KOPT-K1 (cell line): Measurements from ENCODE around the gene PCSK2.

Experiments
- H3K27ac ChIP-seq: fragments of 200-600 bp; sonication (generic); 2 replicates; pipeline ENCODE4 v1.5.1; 2016; ENCODE audit warnings: antibody characterized with exemption, mild to moderate bottlenecking, low read depth, low read length; ENCODE audit not compliant: poor library complexity, severe bottlenecking
- H3K36me3 ChIP-seq: fragments of 200-600 bp; sonication (generic); 2 replicates; pipeline ENCODE4 v1.5.1; 2017; ENCODE audit warnings: antibody characterized with exemption, mild to moderate bottlenecking, low read length, moderate library complexity; ENCODE audit not compliant: insufficient read depth
- H3K9me3 ChIP-seq: fragments of 200-600 bp; sonication (generic); 2 replicates; pipeline ENCODE4 v1.5.1; 2017; ENCODE audit warnings: antibody characterized with exemption, low read length, mild to moderate bottlenecking; ENCODE audit not compliant: insufficient read depth, poor library complexity, severe bottlenecking

The PCSK2 gene

GRCh38 chr20:17343656-17344452 is 117.0 kb downstream of the PCSK2 start:
- Histone ChIP-seq H3K9me3 (no peaks in the 10 kb centered on the region), H3K27ac (no peak overlapping the region), H3K36me3 (no peaks in the 10 kb centered on the region)

GRCh38 chr20:17344790-17345189 is 118.0 kb downstream of the PCSK2 start:
- no peaks in the 10 kb centered on the region for H3K36me3 ChIP-seq
- no peaks in the 10 kb centered on the region for H3K9me3 ChIP-seq
- H3K27ac ChIP-seq, result no peak overlapping the region

DNA sequence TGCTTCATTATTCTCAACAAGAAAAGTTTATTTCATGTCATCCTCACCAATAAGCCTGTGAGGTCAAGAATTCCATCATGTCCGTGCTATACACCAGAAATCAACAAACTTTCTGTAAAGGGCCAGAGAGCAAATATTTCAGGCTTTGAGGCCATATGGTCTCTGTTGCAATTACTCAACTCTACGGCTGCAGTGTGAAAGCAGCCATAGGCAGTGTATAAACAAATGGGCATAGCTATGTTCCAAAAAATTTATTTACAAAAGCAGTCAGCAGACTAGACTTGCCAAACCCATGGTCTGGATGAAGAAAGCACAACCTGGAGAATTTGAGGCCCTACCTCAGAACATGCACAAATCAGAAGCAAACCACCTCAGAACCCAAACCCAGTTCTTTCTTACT is 118.5 kb downstream of the PCSK2 start:
- Histone ChIP-seq H3K27ac (no peak overlapping the region), H3K9me3 (no peaks in the 10 kb centered on the region)

DNA sequence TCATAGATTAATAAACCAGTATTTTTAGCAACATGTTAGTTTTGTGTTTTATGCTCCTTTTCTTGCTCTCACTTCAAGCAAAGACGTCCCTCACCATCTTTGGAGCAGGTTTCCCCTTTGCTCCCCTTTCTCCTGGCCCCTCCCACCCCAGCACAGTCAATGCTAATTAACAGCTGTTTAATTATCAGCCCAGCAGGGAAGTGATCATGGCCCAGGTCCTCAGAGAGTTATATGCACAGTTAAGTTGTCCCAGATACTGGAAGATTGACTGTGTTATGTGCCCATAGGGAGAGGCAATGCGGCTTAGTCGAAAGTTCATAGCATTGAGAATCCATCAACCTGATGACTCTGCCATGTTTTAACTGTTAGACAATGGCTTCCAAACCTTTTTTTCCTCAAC is 123.5 kb downstream of the PCSK2 start:
- Histone ChIP-seq H3K9me3 (no peaks in the 10 kb centered on the region), H3K36me3 (no peaks in the 10 kb centered on the region), H3K27ac (no peak overlapping the region)

More for the DNA sequence above, 118.5 kb downstream of the PCSK2 start:
- no peaks in the 10 kb centered on the region for H3K36me3 ChIP-seq

- Histone ChIP-seq H3K36me3 (no peaks in the 10 kb centered on the region), H3K27ac (no peak overlapping the region), H3K9me3 (no peaks in the 10 kb centered on the region)
Measured at GRCh38 chr20:17357238-17357637, 130.4 kb downstream of the PCSK2 start.

DNA sequence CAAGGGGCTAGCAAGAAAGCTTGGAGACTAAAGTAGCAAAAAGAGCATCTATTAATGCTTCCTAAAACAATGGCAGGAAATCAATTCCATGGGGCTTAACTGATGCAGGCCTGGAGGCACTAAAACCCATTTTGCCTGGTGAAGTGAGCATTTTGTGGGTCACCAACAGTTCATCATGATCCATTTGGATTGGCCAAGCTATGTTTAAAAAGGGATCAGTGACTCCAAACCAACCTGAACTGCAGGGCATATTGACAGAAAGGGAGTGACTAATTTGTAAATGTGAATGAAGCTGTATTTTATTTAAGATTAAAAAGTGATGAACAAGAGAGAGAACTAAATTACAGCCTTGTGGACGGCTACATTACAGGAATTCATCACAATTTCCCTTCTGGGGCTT is 132.0 kb downstream of the PCSK2 start:
- no peaks in the 10 kb centered on the region for H3K36me3 ChIP-seq
- H3K9me3 ChIP-seq, result no peaks in the 10 kb centered on the region
- H3K27ac ChIP-seq, result no peak overlapping the region

DNA sequence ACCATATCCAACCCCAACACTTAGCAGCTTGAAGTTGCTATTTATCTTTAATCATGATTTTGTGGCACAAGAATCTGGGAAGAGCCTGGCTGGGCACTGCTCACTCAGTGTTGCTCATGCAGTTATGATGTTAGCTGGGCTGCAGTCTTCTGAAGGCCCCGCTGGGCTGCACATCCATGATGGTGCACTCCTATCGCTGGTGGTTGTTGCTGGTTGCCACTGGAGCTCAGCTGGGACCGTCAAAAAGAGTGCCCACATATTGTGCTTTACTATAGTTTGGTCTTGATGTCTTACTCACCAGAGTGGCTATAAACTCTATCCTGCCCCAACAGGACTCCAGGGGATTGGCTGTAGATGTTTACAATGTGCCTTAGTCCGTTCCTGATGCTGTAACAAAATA is 137.8 kb downstream of the PCSK2 start:
- Histone ChIP-seq H3K9me3 (no peaks in the 10 kb centered on the region), H3K36me3 (no peaks in the 10 kb centered on the region), H3K27ac (no peak overlapping the region)

GRCh38 chr20:17365831-17366230 is 139.0 kb downstream of the PCSK2 start:
- Histone ChIP-seq H3K9me3 (no peaks in the 10 kb centered on the region), H3K27ac (no peak overlapping the region), H3K36me3 (no peaks in the 10 kb centered on the region)

- no peak overlapping the region for H3K27ac ChIP-seq
- H3K9me3 ChIP-seq, result no peaks in the 10 kb centered on the region
- H3K36me3 ChIP-seq, result no peaks in the 10 kb centered on the region
Measured at GRCh38 chr20:17369506-17369905, 142.7 kb downstream of the PCSK2 start.

DNA sequence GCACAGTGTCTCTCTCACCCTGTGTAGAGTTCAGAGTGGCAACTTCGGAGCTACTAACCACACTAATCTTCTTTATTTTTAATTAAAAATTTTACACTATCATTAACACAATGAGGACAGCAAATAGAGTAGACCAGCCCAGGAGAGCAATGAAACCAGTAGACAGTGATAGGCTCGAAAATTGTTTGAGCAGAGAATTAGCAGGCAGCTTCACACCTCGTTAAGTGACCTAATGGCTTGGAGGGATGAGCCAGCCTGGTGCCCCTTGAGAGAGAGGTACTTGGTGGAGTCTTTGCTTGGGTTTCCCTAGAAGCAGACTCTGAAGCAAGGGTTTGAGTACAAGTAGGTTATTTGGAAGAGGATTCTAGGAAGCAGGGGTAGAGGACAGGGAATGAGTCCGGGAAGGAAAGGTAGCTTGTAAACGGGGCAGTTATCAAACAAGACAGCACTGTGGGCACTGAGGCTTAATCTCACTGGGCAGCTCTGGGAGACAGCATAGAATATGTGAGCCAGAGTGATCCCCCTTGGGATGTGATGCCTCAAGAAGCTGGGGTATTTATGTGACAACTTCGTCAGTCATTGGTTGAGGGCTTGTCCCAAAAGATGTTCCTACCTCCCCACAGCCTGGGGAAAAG is 146.1 kb downstream of the PCSK2 start:
- no peak overlapping the region for H3K27ac ChIP-seq
- H3K36me3 ChIP-seq, result no peaks in the 10 kb centered on the region
- no peaks in the 10 kb centered on the region for H3K9me3 ChIP-seq

DNA sequence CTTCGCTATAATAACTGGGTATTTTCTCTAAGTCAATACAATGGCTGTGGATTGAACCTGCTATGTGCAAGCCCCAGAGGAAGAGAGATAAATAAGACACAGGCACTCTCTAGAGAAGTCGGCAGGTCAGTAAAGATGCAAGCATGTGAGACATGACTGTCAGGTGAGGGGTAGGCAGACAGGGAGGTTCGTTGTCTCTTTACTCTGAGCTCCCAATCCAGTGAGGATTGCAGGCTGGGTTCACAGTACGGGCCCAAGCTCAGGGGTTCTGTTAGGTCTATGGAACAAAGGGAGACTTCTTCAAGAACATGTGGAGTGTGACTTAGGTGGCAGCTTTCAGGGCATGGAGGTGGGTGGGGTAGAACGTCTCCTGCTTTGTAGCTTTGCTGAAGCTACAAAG is 147.2 kb downstream of the PCSK2 start:
- Histone ChIP-seq H3K36me3 (no peaks in the 10 kb centered on the region), H3K9me3 (no peaks in the 10 kb centered on the region), H3K27ac (no peak overlapping the region)

DNA sequence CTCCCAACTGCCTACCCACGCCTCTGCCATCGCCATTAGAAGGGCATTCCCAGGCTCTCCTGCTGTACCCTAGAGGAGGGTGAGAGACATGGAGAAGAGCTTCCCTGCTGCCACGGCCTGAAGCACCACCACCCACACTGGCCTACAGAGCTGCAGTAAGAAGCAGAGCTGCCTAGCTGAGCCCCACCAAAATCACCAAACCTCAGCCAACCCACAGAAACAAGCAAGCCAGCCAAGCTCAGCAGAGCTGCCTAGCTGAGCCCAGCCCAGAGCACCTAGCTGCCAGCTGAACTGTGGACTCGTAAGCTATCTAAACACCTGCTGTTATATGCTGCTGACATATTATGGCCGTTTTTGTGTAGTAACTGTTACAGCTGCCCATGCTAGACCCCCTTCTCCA is 149.2 kb downstream of the PCSK2 start:
- Histone ChIP-seq H3K36me3 (no peaks in the 10 kb centered on the region), H3K27ac (no peak overlapping the region), H3K9me3 (no peaks in the 10 kb centered on the region)

- Histone ChIP-seq H3K27ac (no peak overlapping the region), H3K36me3 (no peaks in the 10 kb centered on the region), H3K9me3 (no peaks in the 10 kb centered on the region)
Measured at GRCh38 chr20:17377231-17377630, 150.4 kb downstream of the PCSK2 start.

- Histone ChIP-seq H3K9me3 (no peaks in the 10 kb centered on the region), H3K36me3 (no peaks in the 10 kb centered on the region)
Measured at GRCh38 chr20:17379651-17380050, 152.8 kb downstream of the PCSK2 start.

DNA sequence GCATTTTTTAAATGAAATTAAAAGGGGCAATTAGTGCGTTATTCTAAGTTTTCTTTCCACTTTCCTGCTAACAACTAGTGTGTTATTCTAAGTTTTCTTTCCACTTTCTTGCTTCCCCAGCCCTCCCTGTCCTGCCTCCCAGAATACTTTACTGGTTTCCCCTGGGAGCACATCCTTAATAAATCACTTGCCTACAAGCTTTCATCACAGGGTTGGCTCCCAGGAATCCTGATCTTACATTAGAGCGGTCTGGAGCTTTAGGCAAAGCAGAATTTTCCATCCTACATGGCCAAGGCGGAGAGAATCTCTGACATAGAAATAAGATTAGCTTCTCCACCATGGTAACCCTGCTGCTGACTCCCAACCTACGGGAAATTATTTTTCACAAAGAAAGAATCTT is 154.0 kb downstream of the PCSK2 start:
- Histone ChIP-seq H3K9me3 (no peaks in the 10 kb centered on the region), H3K36me3 (no peaks in the 10 kb centered on the region), H3K27ac (no peak overlapping the region)

More at GRCh38 chr20:17379651-17380050, 152.8 kb downstream of the PCSK2 start:
- no peak overlapping the region for H3K27ac ChIP-seq

GRCh38 chr20:17381724-17382123 is 154.9 kb downstream of the PCSK2 start:
- Histone ChIP-seq H3K36me3 (no peaks in the 10 kb centered on the region), H3K27ac (no peak overlapping the region), H3K9me3 (no peaks in the 10 kb centered on the region)
